Kidney (tissue), 14 donors: ENCODE data around the gene CSTB. TPM values are rescaled to one million over a fixed set of nuclear protein-coding genes. Genes with fewer than 3 reads are reported as not detected.
A peak's percentile ranks its signal among the peaks of the same experiment; 100 is the strongest.

Experiments used
- DNase-seq, 5 donors: peaks; one replicate each; pipeline ENCODE4 v3.0.0-alpha.2; 2013 to 2020
- FAIRE-seq: peaks from 2 replicates; lab custom pipeline; 2012; peaks lifted over from hg19 to GRCh38; lab: Jason Lieb, UNC
- H3K27ac ChIP-seq, 2 donors: one replicate each; pipeline ENCODE4 v1.7.0; 2013; ENCODE audit warnings: low read depth in 2 of 2, low read length in 2 of 2, inconsistent platforms in 1 of 2
- H3K27me3 ChIP-seq: one replicate; pipeline ENCODE4 v1.7.1; 2013; ENCODE audit warnings: low read length, inconsistent platforms; ENCODE audit not compliant: control insufficient read depth, insufficient read depth
- H3K36me3 ChIP-seq, 3 donors: one replicate each; pipeline versions ENCODE4 v1.7.0 to v1.7.1; 2013; ENCODE audit warnings: low read length in 3 of 3, control low read depth in 1 of 3, inconsistent platforms in 1 of 3; ENCODE audit not compliant: insufficient read depth in 3 of 3, control insufficient read depth in 2 of 3
- H3K4me1 ChIP-seq, 3 donors: one replicate each; pipeline versions ENCODE4 v1.7.0 to v1.7.1; 2013; ENCODE audit warnings: low read length in 3 of 3, inconsistent platforms in 1 of 3, low read depth in 1 of 3; ENCODE audit not compliant: control insufficient read depth in 2 of 3, insufficient read depth in 2 of 3
- H3K4me3 ChIP-seq, 3 donors: one replicate each; pipeline versions ENCODE4 v1.7.0 to v1.8.1; 2013; ENCODE audit warnings: low read length in 3 of 3, control low read depth in 1 of 3, inconsistent platforms in 1 of 3
- H3K9ac ChIP-seq, 3 donors: one replicate each; pipeline versions ENCODE4 v1.7.0 to v1.7.1; 2013; ENCODE audit warnings: low read length in 3 of 3, control low read depth in 1 of 3, inconsistent platforms in 1 of 3
- H3K9me3 ChIP-seq, 3 donors: one replicate each; pipeline versions ENCODE4 v1.7.0 to v1.7.1; 2013; ENCODE audit warnings: low read length in 3 of 3, control low read depth in 1 of 3, inconsistent platforms in 1 of 3; ENCODE audit not compliant: control insufficient read depth in 2 of 3, insufficient read depth in 1 of 3
- CTCF ChIP-seq: IDR thresholded peaks from 3 replicates; pipeline ENCODE4 v1.5.1; 2012; ENCODE audit warnings: mild to moderate bottlenecking, moderate library complexity, borderline replicate concordance; ENCODE audit not compliant: insufficient read depth; ENCODE audit errors: extremely low read depth
- intact Hi-C: fragments of 100-400 bp; cut with DNase I; formaldehyde crosslinking; loops from one replicate; pipeline ENCODE4 v1.11.1; 2022
- polyA plus RNA-seq: library from polyadenylated mRNA; stranded (reverse); fragments of 350-450 nt; fragmentation: Illumina TruSeq; extraction: RNeasy Lipid Tissue Mini Kit (QIAGEN cat#74804); gene quantifications from one replicate; pipeline ENCODE4 v1.2.3, GENCODE V29; 2014; ENCODE audit warnings: low read depth, low replicate concordance; ENCODE audit not compliant: insufficient read depth
- total RNA-seq: library from RNA; stranded (reverse); fragmentation: NEBNext Ultra II Directional; extraction: Animal tissue kit (Norgen Biotek cat#: 25700); gene quantifications from one replicate; pipeline ENCODE4 v1.2.1, GENCODE V29; 2021
- donor health status: control.
- donor health status: control.
- donor health status: control.
- donor health status: control.
- donor health status: control.
- donor health status: DM: yes; HTN: yes; CAD: no.
- donor health status: Normal renal cell carcinoma (clear cell type).

CSTB gene
- total and polyA plus RNA-seq, 2 donors from 2014 or later = 74.5 to 97.8 TPM

DNA sequence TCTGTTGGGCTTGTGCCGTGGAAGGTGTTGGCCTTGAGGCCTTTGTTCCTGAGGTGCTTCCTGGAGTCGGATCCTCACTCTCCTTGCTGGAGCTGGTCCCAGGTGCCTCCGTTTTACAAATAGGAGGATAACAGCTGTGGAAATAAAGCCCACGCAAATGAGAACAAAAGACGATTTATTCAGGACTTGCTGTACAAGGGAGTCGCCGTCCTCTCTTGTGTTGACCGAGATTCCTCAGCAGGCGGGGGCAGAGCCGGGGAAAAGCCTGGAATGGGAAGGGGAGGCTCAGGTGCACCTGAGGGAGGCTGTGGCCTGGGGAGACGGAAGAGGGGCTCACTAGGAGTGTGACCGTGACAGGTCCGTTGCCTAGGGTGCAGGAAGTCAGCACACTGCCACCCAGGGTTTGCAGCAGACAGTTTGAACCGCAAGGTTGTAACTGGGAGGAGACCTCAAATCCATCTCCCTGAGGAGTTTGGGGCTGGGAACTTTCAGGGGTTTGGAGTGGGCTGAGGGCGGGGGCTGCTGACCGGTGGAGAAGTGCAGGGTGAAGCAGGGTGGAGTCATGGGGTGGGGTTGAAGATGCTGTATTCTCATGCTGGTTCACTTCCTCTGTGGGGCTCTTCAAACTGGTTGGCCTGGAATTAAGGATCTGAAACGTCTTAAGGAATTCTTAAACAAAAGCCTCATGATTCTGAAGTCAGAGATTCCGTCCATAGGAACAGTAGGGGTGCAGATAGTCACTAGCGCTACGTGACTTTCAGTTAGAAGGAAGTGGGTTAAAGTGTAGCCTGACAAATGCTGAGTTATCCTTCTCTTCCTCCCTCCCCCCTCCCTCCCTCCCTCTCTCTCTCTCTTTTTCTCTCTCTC, 2.6 kb upstream of the CSTB start:
- H3K27ac ChIP-seq = no peak overlapping the region
- FAIRE-seq (no peak), DNase-seq (no peak)
- no peaks in the 10 kb centered on the region for H3K9me3 ChIP-seq
- TF ChIP-seq CTCF = no peak
- peaks cover 0 to 4% (median 0%) of the 10 kb centered on the region in 3 donors for H3K4me1 ChIP-seq
- no peaks in the 10 kb centered on the region for H3K27me3 ChIP-seq
- H3K9ac ChIP-seq = no peak overlapping the region
- H3K4me3 ChIP-seq = no peak overlapping the region
- intact Hi-C loops = no loop called here
- no peaks in the 10 kb centered on the region for H3K36me3 ChIP-seq

DNA sequence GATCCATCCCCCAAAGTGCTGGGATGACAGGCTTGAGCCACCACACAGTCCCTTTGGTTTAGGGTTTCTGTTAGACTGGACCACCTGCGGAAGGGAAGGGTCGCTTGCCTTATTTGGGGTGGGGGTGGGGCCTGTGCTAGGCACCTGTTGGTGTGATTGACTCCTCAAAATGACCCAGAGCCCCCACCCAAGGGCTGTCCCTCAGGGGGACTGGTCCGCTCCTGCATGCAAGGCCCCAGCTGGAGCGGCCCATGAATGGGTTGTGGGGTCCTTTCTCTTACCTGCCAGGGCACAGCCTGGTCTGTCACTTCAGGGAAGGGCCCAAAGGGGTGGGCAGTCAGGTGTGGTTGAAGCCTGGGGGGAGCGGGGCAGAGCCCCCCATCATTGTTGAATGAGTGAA, 1.8 kb upstream of the CSTB start:
- Histone ChIP-seq H3K4me3 (no peak overlapping the region), H3K9me3 (no peaks in the 10 kb centered on the region), H3K27me3 (no peaks in the 10 kb centered on the region), H3K36me3 (peaks cover 0 to 4% (median 3%) of the 10 kb centered on the region in 3 donors), H3K27ac (no peak overlapping the region), H3K4me1 (peaks cover 0 to 4% (median 0%) of the 10 kb centered on the region in 3 donors), H3K9ac (no peak overlapping the region)
- no peak for FAIRE-seq
- intact Hi-C loops = no loop called here
- no peak for DNase-seq
- no peak for TF ChIP-seq CTCF

DNA sequence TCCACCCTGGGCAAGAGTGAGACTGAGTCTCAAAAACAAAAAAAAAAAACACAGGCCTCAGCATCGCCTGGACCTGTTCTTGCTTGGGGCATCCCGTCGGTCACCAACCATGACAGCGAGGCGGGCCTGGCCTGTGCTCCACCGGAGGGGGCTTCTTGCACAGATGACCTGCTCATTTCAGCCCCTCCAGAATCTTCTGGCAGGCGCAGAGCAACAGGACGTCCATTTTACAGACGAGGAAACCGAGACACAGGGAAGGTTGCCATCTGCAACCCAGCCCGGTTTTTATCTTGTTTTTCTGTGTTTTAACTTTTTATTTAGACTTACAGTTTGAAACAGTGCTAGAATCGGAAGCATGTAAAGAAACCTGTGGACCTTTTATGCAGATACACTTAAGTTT, 918 bp downstream of the CSTB start:
- TF ChIP-seq CTCF = no peak
- H3K9me3 ChIP-seq = no peaks in the 10 kb centered on the region
- intact Hi-C loops = no loop called here
- peak overlapping the region; percentile 33 to 94 (median 91) for H3K9ac ChIP-seq
- H3K4me3 ChIP-seq = peak overlapping the region; percentile 63 to 83 (median 76)
- FAIRE-seq = no peak
- H3K4me1 ChIP-seq = peaks cover 0 to 4% (median 0%) of the 10 kb centered on the region in 3 donors
- H3K36me3 ChIP-seq = peaks cover 0 to 4% (median 3%) of the 10 kb centered on the region in 3 donors
- H3K27me3 ChIP-seq = no peaks in the 10 kb centered on the region
- H3K27ac ChIP-seq = peak overlapping the region in 1 of 2 donors; percentile 20
- DNase-seq = no peak
